ENCODE measurements around the gene IFT81.

IFT81 gene

GRCh38 chr12:110141389-110141788 lies 17.2 kb downstream of the IFT81 start (continued):
- TF ChIP-seq ZNF155 (tag by site-specific recombination; IDR thresholded peaks at IDR 0.05) (no peak), ZNF600 (tag by site-specific recombination; IDR thresholded peaks at IDR 0.05) (no peak), ZSCAN23 (tag by site-specific recombination; IDR thresholded peaks at IDR 0.05) (no peak), ZNF549 (tag by site-specific recombination; IDR thresholded peaks at IDR 0.05) (no peak), HOXC10 (CRISPR knock-in tag; IDR thresholded peaks at IDR 0.05) (no peak), ZBTB1 (tag by site-specific recombination; IDR thresholded peaks at IDR 0.05) (no peak), SP7 (tag by site-specific recombination; IDR thresholded peaks at IDR 0.05) (no peak)

DNA sequence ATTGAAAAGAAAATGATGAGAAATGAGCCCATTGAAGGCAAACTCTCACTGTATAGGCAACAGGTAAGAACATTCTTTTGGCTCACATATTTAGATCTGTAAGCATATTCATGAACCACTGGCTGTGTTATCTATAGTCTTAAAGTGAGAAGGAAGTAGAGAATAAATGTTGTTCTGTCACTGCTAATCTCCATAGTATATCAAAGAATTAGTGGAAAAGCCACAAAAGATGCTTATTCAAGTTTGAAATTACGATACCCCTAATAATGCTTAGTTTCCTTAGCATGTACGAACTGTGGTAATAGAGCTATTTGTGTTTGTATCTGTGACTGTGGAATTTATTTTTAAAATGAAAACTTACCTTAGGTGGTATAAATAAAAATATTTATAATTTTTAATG lies 22.8 kb downstream of the IFT81 start:
- Histone ChIP-seq H3K27ac (ENCODE audit: extremely low read depth, low read depth, low read length) (no peak overlapping the region), H3K4me3 (ENCODE audit: low read depth, low read length) (no peak overlapping the region), H3K36me3 (ENCODE audit: control insufficient read depth in 2 of 2, insufficient read depth in 1 of 2, low read length in 2 of 2) (peaks cover 20 to 42% of the 10 kb centered on the region in 2 experiments), H3K4me1 (ENCODE audit: control insufficient read depth, insufficient read depth, low read length) (no peaks in the 10 kb centered on the region), H3K9me3 (ENCODE audit: control insufficient read depth, insufficient read depth, low read depth, low read length) (no peaks in the 10 kb centered on the region)
- ChIA-PET POLR2A (interaction anchor here (0.8 kb wide), 1 partner anchor 706 kb away, joined by 3 read pairs; no protein-coding TSS in a partner anchor), CTCF (interaction anchor here (0.6 kb wide), 1 partner anchor 1364 kb away, joined by 3 read pairs; no protein-coding TSS in a partner anchor)
- TF ChIP-seq GLIS1 (tag by site-specific recombination; IDR thresholded peaks at IDR 0.05) (no peak), SCRT2 (tag by site-specific recombination; IDR thresholded peaks at IDR 0.05) (peak; percentile 46)

GRCh38 chr12:110149086-110149660 lies 25.0 kb downstream of the IFT81 start:
- Histone ChIP-seq H3K36me3 (ENCODE audit: control insufficient read depth in 2 of 2, insufficient read depth in 1 of 2, low read length in 2 of 2) (peaks cover 12 to 52% of the 10 kb centered on the region in 2 experiments; a peak in 2 of 3 replicates), H3K4me1 (ENCODE audit: control insufficient read depth, insufficient read depth, low read length) (no peaks in the 10 kb centered on the region), H3K4me3 (ENCODE audit: low read depth, low read length) (no peak overlapping the region), H3K27ac (ENCODE audit: extremely low read depth, low read depth, low read length) (no peak overlapping the region), H3K9me3 (ENCODE audit: control insufficient read depth, insufficient read depth, low read depth, low read length) (no peaks in the 10 kb centered on the region)
- TF ChIP-seq ZNF549 (tag by site-specific recombination; IDR thresholded peaks at IDR 0.05) (no peak), ZNF561 (tag by site-specific recombination; IDR thresholded peaks at IDR 0.05; ENCODE audit: borderline replicate concordance) (no peak)
- ChIA-PET CTCF (no interaction called here), POLR2A (no interaction called here)

DNA sequence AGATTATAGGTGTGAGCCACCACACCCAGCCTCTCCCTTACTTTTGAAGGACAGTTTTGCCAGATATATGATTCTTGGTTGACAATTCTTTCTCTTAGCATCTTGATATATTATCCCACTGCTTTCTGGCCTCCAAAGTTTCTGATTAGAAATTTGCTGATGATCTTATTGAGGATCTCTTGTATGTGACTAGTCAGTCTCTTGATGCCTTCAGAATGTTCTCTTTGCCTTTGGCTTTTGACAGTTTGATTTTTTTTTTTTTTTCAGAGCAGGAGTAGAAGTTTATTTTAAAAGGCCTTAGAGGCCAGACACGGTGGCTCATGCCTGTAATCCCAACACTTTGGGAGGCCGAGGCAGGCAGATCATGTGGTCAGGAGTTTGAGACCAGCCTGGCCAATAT lies 32.6 kb downstream of the IFT81 start:
- H3K4me3 ChIP-seq (ENCODE audit: low read depth, low read length): no peak overlapping the region
- ChIA-PET POLR2A (no interaction called here), CTCF (interaction anchor here (1.2 kb wide), 1 partner anchor 23 kb away, joined by 3 read pairs; no protein-coding TSS in a partner anchor)

GRCh38 chr12:110157539-110157938 lies 33.4 kb downstream of the IFT81 start:
- H3K9me3 ChIP-seq (ENCODE audit: control insufficient read depth, insufficient read depth, low read depth, low read length): no peaks in the 10 kb centered on the region
- peaks cover 21 to 36% of the 10 kb centered on the region in 2 experiments for H3K36me3 ChIP-seq (ENCODE audit: control insufficient read depth in 2 of 2, insufficient read depth in 1 of 2, low read length in 2 of 2)
- TF ChIP-seq ZNF140 (tag by site-specific recombination; IDR thresholded peaks at IDR 0.05) (no peak), SETDB1 (IDR thresholded peaks at IDR 0.05; ENCODE audit: insufficient read length, low read length) (peak; percentile 76), GLIS1 (tag by site-specific recombination; IDR thresholded peaks at IDR 0.05) (no peak)
- no peaks in the 10 kb centered on the region for H3K4me1 ChIP-seq (ENCODE audit: control insufficient read depth, insufficient read depth, low read length)
- no peak overlapping the region for H3K4me3 ChIP-seq (ENCODE audit: low read depth, low read length)
- CTCF ChIA-PET: no interaction called here
- POLR2A ChIA-PET: no interaction called here
- H3K27ac ChIP-seq (ENCODE audit: extremely low read depth, low read depth, low read length): no peak overlapping the region

More for the DNA sequence above, 32.6 kb downstream of the IFT81 start:
- Histone ChIP-seq H3K9me3 (ENCODE audit: control insufficient read depth, insufficient read depth, low read depth, low read length) (no peaks in the 10 kb centered on the region), H3K27ac (ENCODE audit: extremely low read depth, low read depth, low read length) (no peak overlapping the region), H3K36me3 (ENCODE audit: control insufficient read depth in 2 of 2, insufficient read depth in 1 of 2, low read length in 2 of 2) (peaks cover 17 to 44% of the 10 kb centered on the region in 2 experiments), H3K4me1 (ENCODE audit: control insufficient read depth, insufficient read depth, low read length) (no peaks in the 10 kb centered on the region)
- TF ChIP-seq ZBTB20 (tag by site-specific recombination; IDR thresholded peaks at IDR 0.05) (no peak), ZNF747 (tag by site-specific recombination; IDR thresholded peaks at IDR 0.05) (no peak), SETDB1 (IDR thresholded peaks at IDR 0.05; ENCODE audit: insufficient read length, low read length) (peak; percentile 7), ZNF791 (tag by site-specific recombination; IDR thresholded peaks at IDR 0.05) (peak; percentile 92), ZNF654 (tag by site-specific recombination; IDR thresholded peaks at IDR 0.05; ENCODE audit: low read depth) (no peak), KLF16 (tag by site-specific recombination; IDR thresholded peaks at IDR 0.05) (no peak), ZNF133 (tag by site-specific recombination; IDR thresholded peaks at IDR 0.05) (no peak)
